UCSD-AML1 (cell line): ENCODE measurements around the gene ANKRD60.

Experiments used
- DNase-seq: peaks from one replicate; lab custom pipeline; 2025; ENCODE audit not compliant: unreplicated experiment; lab: John Stamatoyannopoulos, UW

The ANKRD60 gene

GRCh38 chr20:58228484-58229197 is at the start of gene ANKRD60:
ANKRD60 (minus strand) TSS chr20:58228653; CDS start chr20:58228653, 0 bp downstream.
- DNase-seq, result no peak

- no peak for DNase-seq
These were observed 49.4 kb upstream of the ANKRD60 start for GRCh38 chr20:58277578-58278472.

GRCh38 chr20:58277107-58277506 is 48.7 kb upstream of the ANKRD60 start:
- DNase-seq, result no peak

GRCh38 chr20:58274384-58274783 is 45.9 kb upstream of the ANKRD60 start:
- no peak for DNase-seq

- DNase-seq, result no peak
These were observed 43.3 kb upstream of the ANKRD60 start for GRCh38 chr20:58271606-58272351.

- DNase-seq, result peak; percentile 40
These were observed 40.6 kb upstream of the ANKRD60 start for GRCh38 chr20:58268936-58269619.

- DNase-seq, result no peak
These were observed 40.0 kb upstream of the ANKRD60 start for GRCh38 chr20:58268421-58268821.

GRCh38 chr20:58267389-58268215 is 39.1 kb upstream of the ANKRD60 start:
- DNase-seq, result no peak

GRCh38 chr20:58264271-58264670 is 35.8 kb upstream of the ANKRD60 start:
- DNase-seq, result no peak

- no peak for DNase-seq
These were observed 33.2 kb upstream of the ANKRD60 start for GRCh38 chr20:58261660-58262059.

GRCh38 chr20:58260006-58260405 is 31.6 kb upstream of the ANKRD60 start:
- DNase-seq, result no peak

- DNase-seq, result peak; percentile 26
These were observed 28.4 kb upstream of the ANKRD60 start for GRCh38 chr20:58256842-58257241.

GRCh38 chr20:58256307-58256706 is 27.9 kb upstream of the ANKRD60 start:
- no peak for DNase-seq

GRCh38 chr20:58254890-58255289 is 26.4 kb upstream of the ANKRD60 start:
- DNase-seq, result no peak

GRCh38 chr20:58251979-58252591 is 23.6 kb upstream of the ANKRD60 start:
- DNase-seq, result no peak

- DNase-seq, result no peak
These were observed 23.0 kb upstream of the ANKRD60 start for GRCh38 chr20:58251348-58251978.

GRCh38 chr20:58246346-58246745 is 17.9 kb upstream of the ANKRD60 start:
- peak; percentile 26 for DNase-seq

- no peak for DNase-seq
These were observed 17.5 kb upstream of the ANKRD60 start for GRCh38 chr20:58245931-58246330.
